H1 (cell line): ENCODE results near the gene ZBP1. TPM values are rescaled to one million over a fixed set of nuclear protein-coding genes. Genes with fewer than 3 reads are reported as not detected.

ENCODE experiments used
- CEBPB ChIP-seq: IDR thresholded peaks from 2 replicates; pipeline ENCODE4 v1.6.1; 2012; ENCODE audit warnings: low read depth, low read length
- TAF7 ChIP-seq: optimal IDR thresholded peaks from 2 replicates; pipeline ENCODE3; 2011; ENCODE audit warnings: low read depth, mild to moderate bottlenecking, inconsistent platforms, low read length, moderate library complexity, borderline replicate concordance
- polyA plus RNA-seq, 7 experiments: library from polyadenylated mRNA; depleted of rRNA in 3 of 7; stranded (reverse) in 5 of 7; unstranded in 2 of 7; fragments of >200 nt in 5 of 7; fragments of 200-250 nt in 2 of 7; gene quantifications; 1 replicate in 5 of 7; 2 replicates in 1 of 7; 4 replicates in 1 of 7; pipeline versions ENCODE4 v1.2.1 to v1.2.3, GENCODE V29; 2011 to 2013; ENCODE audit warnings: missing spikeins in 2 of 7, mixed read lengths in 2 of 7
- total RNA-seq: library from RNA; stranded (reverse); fragmentation: NEBNext Ultra II Directional; extraction: Animal tissue kit (Norgen Biotek cat#: 25700); gene quantifications from 2 replicates; pipeline ENCODE4 v1.2.1, GENCODE V29; 2021
- TF ChIP-seq, protein P1 (sequence below): IDR thresholded peaks from 2 replicates; pipeline ENCODE4 v1.6.1; 2012; ENCODE audit warnings: inconsistent platforms

Gene ZBP1
- total and polyA plus RNA-seq, 2 of the 8 experiments (the other 6 are each of a cell fraction or from before 2014, with no cell fraction given) = not detected

DNA sequence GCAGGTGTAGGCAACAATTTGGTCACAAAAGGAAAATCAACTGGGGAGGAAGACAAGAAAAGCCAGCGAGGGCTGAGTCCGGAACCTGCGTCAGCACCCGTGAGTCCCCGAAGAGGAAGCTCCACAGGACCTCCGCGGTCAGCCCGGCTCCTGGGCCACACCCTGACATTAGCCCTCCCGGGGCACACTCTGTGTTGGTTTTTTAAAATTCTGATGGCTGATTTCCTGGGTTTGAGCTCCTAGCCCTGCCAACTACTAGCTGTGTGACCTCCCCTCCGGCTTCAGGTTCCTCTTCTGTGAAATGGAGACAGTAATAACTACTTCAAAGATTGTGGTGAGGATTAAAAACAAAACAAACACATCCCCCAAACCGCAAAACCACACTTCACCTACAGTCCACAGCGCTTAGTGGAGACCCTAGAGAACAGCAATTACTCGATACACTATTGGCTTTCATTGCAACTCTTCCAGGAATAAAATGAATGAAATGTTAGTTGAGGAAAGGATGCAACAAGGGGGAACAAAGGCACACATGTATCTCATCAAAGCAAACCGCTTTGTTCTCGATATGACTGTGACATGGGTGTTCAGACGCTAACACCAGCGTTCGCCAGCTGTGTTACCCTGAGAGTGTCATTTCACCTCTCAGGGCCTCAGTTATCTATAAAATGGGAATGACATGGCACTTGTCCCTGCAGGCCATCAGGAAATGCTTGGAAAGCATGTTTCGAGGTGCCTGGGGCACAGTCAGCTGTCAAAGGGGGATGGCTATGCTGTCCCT is 985 bp downstream of the ZBP1 start (continued):
- TF ChIP-seq, protein P1, sequence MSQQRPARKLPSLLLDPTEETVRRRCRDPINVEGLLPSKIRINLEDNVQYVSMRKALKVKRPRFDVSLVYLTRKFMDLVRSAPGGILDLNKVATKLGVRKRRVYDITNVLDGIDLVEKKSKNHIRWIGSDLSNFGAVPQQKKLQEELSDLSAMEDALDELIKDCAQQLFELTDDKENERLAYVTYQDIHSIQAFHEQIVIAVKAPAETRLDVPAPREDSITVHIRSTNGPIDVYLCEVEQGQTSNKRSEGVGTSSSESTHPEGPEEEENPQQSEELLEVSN = no peak
- no peak for TF ChIP-seq TAF7
- TF ChIP-seq CEBPB = no peak
